NCI-H526 treated with DMSO at 0.1 percent for 48 hours (cell line): ENCODE data around the gene FOXRED2.
"Not testable (repeated sequence)": the region's sequence is repeated elsewhere in the genome, so short reads cannot be mapped to it uniquely, and the experiment has no call there.

Experiments
- DNase-seq: peaks from one replicate; lab custom pipeline; 2025; lab: John Stamatoyannopoulos, UW

Gene FOXRED2

DNA sequence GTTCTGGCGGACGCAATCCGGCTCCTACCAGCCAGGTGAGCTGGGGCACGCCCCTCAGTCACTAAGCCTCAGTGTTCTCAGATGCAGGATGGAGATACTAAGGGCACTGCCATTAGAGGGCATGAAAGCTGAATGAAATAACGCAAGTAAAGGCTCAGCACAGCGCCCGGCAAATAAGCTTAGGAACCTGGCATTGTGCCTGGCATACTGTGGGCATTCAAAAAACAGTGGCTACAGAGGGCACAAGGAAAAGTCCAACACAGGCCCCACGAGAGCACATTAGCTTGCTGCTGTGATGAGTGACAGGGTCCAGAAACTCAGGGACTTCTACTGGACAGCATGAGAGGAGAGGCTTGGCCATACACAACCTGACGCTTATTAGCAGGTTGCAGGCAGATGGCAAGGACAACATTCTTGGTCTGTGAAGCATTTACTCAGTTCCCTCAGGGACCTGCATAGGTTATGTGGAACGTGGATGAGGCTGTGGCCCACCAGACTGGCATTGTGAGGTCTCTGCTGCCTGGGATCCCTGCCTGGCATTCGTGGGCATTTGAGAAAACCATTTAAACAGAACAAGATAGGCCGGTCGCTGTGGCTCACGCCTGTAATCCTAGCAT is 37.6 kb downstream of the FOXRED2 start:
- no peak for DNase-seq

DNA sequence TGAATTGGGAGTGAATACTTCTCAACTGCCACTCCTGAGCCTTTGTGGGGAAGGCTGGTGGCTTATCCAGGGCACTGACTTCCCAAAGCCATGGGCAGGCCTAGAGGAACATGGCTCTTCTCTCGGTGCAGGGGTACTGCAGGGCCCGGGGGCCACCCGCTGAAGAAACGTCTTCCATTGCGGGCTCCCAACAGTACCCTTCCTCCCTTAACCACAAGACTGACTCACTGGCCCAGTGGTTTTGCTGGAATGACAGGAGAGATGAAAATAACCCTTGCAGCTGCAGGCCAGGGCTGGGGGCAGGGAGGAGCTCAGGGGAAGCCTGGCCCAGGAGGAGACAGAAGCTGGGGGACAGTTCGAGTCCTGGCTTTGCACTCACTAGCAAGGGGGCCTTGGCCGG is 38.9 kb downstream of the FOXRED2 start:
- no peak for DNase-seq

DNA sequence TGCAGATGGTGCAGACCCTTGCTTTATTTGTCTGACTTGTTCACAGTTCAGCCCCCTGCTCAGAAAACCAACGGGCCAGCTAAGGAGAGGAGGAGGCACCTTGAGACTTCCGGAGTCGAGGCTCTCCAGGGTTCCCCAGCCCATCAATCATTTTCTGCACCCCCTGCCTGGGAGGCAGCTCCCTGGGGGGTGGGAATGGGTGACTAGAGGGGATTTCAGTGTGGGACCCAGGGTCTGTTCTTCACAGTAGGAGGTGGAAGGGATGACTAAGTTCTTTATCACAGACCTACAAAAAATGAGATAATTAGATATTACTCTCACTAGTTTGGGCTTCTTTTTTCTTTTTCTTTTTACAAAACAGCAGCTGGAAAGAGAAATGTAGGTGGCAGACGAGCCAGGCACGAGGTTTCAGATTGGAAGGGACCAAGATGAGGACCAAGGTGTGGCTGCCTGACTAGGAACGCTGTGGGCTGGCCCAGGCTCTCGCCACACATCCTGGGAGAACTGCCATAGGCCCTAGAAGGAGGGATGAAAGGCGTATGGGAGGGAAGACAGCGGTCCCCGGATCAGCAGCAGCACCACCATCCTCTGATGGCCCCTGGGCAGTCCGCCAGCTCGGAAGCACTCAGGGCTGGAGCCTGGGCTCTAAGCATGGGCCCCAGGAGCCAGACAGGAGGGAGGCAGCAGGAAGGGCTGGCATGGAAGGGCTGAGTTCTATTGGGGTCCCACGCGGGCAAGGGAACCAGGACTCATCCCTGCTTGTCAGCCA is 39.6 kb downstream of the FOXRED2 start:
- DNase-seq, result no peak

DNA sequence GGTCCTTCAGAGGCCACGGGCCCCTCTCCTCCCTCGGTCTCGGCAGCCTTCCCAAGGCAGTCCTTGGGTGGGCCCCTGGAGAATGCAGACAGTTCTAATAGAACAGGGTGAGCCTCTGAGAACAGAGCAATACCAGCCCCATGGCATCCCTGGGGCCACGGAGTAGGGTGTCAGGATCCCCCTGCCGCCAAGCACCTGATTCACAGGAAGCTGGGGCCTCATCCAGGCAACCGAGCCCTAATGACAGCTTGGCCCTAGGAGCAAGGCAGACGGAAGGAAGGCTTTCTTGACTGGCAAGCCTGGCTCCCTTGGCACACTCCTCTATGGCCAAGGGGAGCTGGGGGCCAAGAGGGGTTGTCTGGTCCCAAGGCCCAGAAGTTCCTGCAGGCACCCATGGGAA is 40.6 kb downstream of the FOXRED2 start:
- DNase-seq, result no peak

DNA sequence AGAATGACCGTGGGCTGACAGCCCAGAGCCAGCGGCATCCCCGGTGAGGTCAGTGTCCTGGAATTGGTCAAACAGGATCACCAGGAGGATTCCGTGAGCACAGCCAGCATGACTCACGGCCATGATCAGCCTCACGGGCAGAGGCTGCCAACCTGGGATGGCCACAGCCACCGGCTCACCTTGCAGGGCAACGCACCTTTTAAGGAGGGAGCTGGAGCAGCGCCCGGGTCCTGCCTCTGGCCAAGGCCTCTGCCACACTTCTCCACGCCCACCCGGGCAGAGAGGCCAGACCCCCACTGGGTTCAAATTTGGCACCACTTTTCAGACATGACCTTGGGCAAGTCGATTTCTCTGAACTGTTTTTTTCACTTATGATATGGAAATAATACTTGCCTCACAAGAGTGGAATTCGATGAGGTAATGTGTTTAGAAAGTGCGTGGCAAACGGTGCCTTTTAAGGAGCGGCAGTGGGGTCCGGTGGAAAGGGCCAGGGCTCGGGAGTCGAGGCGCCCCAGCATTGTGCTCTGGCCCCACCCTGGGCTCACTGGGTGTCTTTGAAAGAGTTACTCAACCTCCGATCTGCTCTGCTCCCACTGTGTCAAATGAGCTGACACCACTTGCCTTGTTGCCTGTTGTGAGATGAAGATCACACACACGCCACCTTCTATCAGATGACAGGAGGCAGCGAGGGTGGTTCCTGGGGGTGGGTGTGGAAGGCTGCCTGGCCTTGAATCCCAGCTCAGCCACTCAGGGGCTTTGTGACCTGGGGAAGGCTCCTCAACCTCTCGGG is 41.4 kb downstream of the FOXRED2 start:
- DNase-seq, result no peak

DNA sequence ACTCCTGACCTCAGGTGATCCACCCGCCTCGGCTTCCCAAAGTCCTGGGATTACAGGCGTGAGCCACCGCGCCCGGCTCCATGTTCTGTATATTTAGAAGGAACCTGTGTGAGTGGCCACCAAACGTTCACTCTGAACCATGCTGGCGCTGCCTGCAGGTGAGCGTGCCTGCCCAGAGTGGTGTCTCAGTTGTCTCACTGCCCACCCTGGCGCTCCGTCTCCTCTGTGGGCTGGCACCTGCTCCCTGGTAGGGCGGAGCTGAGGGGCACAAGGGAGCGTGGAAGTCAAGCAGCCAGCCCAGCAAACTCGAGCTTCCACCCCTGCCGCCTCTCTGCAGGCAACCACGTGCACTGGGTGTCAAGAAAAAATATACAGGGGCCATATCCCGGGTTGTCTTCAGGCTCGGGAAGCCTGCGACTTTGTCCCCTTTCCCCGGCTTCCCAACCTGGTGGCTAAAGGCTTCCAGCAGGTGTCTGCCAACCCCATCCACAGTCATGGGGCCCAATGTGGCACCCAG is 42.1 kb downstream of the FOXRED2 start:
- DNase-seq, result no peak

DNA sequence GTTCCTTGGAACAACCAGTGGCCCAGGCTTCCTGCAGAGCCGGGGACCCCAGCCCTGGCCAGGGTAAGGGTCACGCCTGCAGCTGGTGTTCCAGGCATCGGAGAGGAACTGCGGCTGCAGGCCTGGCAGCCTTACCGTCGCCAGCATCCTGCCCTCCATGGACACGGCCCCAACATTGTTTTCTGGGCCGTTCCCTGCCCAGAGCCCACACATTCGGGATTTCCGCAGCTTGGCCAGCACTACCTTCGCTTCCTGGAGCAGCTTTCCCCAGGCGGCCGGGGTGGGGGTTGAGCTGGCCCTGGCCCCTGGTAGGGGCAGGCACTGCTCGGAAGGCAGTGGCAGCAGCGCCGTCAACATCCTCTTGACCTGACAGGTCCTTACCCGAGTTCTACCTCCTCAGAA is 43.1 kb downstream of the FOXRED2 start:
- DNase-seq, result no peak

DNA sequence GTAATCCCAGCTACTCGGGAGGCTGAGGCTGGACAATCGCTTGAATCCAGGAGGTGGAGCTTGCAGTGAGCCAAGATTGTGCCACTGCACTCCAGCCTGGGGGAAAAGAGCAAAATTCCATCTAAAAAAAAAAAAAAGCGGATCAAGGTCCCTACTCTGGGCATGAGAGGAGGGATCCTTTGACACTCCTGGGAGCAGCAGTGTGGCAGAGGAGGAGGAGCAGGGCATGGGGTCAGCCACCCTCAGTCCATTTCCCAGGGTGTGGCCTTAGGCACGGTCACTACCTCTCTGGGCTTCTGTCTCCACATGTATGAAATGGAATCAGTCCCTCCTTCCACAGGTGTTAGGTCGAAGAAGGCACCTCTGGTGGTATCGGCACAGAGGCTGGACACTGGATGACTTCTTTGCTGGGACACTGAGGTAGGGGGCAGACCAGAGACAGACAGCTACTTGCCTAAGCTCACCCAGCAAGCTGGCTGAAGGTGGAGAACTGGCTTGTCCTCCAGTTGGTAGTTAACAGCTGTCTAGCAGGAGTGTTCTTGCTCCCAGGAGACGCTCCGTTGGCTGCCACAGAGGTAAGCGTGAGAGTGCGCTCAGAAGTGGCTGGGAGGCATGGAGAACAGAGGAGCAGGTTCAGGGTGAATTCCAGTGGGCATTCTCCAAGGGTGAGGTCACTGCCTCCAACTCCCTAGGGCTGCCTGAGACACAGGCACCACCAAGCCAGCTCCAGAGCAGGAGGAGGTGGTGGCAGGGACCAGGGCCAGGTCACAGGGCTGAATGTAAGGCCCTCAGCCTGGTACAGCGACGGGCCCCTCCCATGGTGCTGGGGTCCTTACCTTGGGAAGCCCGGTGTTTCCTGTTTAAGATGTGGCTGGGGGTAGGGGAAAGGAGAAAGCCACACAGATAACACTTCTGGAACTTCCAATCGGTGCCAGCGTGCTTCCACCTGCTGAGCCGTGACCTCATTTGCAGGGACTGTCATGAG is 44.9 kb downstream of the FOXRED2 start:
- no peak for DNase-seq

DNA sequence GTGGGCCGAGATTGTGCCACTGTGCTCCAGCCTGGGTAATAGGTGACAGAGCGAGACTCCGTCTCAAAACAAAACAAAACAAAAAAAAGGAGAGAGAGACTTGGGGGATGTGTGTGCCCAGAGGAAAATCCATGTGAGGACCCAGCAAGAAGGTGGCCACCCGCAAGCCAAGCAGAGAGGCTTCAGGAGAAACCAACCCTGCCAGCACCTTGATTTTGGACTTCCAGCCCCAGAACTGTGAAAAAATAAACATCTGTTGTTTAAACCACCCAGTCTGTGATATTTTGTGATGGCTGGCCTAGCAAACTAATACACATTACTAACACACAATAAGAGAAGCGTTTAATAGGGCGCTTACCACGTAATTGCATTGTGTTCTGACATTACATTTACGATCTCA is 46.6 kb downstream of the FOXRED2 start:
- no peak for DNase-seq

DNA sequence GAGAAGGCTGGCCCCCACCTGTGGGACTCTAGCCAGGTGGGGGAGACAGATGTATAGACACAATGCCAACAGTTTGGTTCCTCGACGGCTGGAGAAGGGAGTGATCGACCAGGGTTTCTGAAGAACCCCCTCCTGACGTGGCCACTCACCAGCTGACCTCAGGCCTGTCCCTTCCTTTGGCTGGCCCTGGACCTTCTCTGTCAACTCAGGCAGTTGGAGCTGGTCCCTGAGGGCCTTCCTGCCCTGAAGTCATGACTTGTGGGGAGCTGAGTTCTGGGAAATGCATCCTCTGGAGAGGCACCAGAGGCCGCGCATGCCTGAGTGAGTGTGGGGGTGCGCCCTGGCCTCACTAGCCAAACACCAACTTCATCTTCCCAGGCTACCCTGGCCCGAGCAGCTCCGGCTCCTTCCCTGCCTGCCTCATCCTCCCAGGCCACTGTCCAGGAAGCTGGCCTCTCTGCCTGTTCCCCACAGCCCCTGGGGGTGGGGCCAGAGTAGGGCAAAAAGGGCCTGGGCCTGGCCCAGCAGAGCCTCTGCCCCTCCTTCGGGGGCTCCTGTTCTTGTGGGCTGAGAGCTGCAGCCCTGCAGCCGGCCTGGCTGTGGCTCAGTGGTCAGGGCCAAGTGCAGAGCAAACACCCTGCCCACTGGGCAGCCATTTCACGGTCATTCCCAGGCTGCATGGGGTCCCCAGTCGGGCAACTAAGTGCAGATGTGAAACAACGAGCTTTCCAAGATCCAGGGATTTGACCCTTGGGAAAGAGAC is 49.0 kb downstream of the FOXRED2 start:
- DNase-seq, result no peak

DNA sequence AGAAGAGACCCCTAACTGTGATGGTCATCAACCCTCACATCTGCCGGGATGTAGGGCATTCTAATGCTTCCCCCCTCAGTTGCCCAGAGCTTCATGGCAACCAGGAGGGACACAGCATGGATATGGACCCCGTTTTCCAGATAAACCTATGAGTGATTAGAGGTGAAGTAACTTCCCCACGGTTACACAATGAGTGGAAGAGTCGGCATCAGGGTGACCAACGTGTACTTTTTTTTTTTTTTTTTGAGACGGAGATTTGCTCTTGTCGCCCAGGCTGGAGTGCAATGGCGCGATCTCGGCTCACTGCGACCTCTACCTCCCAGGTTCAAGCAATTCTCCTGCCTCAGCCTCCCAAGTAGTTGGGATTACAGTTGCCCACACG is 50.4 kb downstream of the FOXRED2 start:
- DNase-seq, result no peak

DNA sequence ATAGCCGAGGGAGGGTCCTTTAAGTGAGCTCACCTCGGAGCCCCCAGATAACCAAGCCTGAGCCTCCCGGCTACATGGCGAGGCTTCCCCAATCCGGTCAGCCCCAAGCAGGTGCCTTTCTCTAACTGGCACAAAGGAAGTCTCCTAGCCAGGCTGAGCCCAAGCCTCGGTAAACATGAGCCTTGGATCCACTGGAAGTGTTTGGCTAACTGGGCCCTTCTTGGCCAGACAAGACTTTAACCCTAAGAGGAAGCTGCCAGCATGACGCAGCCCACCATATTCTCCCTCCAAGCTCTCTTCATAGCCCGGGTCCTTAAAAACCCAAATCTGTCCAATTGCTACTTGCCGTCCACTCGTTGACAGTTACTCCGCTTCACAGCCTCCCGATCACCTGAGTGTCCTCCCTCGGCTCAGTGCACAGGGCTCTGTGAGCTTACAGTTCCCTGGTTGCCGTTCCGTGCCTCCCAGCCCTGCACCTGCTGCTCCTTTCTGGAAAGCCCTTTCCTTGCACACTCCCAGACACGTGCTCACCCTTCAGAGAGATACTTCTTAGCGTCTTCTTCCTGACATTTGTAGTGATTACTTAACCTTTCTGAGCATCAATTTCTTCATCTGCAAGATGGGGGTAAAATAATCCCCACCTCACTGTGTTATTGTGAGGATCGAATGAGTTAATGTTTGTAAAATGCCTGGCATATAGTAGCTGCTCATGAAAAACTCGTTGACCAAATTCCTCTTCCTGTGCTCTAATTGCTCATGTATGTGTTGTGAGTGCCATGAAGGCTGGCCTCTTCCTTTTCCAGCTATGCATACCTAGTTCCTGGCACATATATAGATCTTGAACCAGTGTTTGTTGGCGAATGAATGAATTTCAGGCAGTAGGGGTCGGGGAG is 51.0 kb downstream of the FOXRED2 start:
- DNase-seq, result no peak

DNA sequence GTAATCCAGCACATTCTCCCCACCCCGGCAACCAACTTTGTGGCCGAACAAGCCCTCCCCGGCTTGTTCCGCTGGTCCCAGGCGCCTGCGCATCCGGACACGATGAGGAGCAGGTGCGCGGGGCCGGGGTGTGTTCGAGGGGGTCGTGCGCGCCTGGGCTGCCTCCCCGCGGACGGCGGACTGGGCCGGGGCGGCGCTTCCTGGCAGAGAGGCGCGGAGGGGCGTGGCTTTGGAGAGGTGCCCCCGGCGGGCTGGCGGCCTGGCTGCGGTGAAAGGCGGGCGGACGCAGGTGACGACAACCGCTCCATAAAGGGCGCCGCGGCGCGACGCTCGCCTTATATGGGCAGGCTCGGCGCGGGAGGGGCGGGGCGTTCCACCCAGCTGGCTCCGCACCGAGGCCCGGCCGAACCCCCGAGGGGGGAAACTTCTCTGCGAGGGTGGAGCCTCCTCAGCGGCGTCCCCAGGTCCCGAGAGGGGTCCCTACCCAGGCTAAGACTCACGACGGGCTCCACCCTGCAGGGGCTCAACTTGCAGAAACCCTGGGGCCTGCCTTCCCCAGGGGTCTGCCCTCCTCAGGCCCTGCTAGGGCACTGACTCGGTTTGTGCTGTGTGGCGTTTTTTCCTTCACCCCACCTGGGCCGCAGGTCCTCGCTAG is 51.8 kb downstream of the FOXRED2 start:
- DNase-seq, result peak; percentile 62

DNA sequence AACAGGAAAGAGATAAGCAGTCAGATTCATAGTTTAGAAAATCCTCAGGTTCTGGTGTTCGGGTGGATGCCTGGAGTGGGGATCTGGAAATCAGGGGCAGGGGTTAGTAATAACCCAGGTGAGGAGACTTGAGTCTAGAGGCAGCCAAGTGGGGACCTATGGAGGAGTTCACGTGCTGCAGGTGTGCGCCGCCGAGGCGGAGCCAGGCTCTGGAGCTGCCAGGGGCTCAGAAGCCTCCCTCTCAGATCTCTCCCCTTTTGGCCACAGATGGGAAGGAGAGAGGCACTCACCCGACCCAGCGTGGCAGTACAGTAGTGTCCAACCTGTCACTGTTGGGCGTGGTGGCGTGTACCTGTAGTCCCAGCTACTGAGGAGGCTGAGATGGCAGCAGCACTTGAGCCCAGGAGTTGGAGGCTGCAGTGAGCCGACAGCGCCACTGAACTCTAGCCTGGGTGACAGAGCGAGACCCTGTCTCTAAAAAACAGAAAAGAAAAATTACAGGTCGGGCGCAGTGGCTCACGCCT is 52.9 kb downstream of the FOXRED2 start:
- no peak for DNase-seq

DNA sequence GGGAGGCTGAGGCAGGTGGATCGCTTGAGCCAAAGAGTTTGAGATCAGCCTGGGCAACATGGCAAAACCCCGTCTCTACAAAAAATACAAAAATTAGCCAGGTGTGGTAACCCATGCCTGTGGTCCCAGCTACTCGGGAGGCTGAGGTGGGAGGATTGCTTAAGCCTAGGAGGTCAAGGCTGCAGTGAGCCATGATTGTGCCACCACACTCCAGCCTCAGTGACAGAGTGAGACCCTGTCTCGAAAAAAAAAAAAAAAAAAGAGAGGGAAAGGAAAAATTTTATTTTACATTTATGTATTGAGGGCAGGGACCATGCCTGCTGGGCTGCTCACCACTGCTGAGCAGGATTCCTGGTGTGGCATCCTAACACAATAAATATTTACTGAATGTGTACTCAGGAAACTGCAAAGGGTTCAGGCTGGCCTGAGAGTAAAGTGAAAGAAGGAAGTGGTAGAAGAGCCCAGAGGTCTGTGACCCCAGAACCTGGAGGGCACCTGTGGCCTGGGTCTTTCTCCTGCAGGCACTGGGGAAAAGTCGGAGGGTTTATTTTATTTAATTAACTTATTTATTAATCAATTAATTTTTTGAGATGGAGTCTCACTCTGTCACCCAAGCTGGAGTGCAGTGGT is 53.7 kb downstream of the FOXRED2 start:
- DNase-seq, result not testable (repeated sequence)

DNA sequence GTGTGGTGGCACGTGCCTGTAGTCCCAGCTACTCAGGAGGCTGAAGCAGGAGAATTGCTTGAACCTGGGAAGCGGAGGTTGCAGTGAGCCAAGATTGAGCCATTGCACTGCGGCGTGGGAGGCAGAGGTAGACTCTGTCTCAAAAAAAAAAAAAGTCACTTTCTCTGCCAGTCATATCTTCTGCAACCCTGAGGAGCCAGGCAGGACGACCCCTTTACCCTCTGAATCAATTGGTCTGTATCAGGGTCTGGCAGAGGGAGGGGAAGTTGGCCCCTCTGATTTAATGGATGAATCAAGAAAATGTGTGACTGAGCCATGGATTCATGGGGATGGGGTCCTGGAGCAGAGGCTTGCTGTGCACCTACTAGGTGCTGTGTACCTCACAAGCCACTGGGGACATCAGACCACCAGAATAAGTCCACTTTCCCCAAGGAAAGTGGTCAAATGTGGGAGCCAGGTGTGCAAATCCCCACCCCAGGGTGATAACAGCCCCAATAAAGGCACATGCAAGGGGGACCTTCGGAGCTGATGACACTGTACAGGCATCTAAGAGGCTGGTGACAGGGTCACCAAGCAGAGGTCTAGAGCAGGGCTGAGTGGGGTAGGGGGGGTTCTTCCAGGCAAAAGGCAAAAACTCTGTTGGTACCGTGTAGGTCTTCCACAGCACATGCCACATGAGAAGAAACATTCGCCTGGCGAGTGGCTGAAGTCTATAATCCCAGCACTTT is 54.4 kb downstream of the FOXRED2 start:
- no peak for DNase-seq

DNA sequence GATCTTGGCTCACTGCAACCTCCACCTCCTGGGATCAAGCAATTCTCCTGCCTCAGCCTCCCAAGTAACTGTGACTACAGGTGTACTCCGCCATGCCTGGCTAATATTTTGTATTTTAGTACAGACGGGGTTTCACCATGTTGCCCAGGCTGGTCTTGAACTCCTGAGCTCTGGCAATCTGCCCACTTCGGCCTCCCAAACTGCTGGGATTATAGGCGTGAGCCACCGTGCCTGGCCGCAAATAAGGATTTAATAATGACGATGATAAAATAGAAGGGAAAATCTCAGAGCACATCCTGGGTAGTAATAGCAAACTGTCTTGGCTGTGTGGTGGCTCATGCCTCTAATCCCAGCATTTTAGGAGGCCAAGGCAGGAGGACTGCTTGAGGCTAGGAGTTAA is 55.9 kb downstream of the FOXRED2 start:
- not testable (repeated sequence) for DNase-seq
